Activated T-helper 1 cell treated with Interleukin-2 at 50 U/mL for 16 hours (primary cell): Measurements from ENCODE around the gene RABGAP1L.
"Not testable (repeated sequence)": the region's sequence is repeated elsewhere in the genome, so short reads cannot be mapped to it uniquely, and the experiment has no call there.

Source experiments
- DNase-seq: peaks from one replicate; pipeline ENCODE4 v3.0.0-alpha.2; 2020; ENCODE audit warnings: low read depth

RABGAP1L gene

DNA sequence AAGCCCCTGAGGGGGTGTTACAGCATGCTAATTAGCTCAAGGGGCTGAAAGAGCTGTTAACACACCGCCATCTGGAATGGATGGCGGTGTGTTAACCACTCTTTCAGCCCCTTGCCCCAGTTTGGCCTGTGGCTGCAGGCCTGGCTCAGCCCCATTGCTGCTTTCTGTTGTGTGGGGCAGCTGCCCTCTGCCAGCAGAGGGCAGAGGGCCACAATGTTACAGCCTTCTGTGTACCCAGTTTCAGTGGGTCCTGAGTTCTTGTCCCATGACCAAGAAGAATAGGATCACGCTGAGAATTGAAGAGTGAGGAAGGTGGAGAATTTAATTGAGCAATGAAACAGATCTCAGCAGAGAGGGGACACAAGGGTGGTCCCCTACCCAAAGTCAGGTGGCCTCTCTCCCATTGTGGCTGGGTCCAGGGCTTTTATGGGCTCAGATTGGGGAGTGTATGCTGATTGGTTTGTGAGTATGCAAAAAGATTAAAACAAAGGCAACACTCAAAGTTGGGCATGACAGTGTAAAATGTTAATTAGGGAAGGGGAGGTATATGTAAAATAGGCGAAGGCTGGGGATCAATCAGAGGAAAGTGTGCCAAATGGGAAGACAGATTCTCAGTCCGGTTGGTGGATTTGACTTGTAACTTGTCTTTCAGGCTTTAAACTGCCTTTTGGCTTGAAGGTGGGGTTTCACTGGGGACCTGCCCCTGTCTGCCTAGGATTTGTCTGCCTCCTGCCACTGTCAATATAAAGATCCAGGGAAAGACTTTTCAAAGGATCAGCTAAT lies 142.2 kb downstream of the RABGAP1L start:
- no peak for DNase-seq

GRCh38 chr1:174308604-174309003 lies 149.3 kb downstream of the RABGAP1L start:
- no peak for DNase-seq

GRCh38 chr1:174309490-174309889 lies 150.2 kb downstream of the RABGAP1L start:
- DNase-seq = no peak

- DNase-seq = no peak
Observed at GRCh38 chr1:174314433-174314832, 155.1 kb downstream of the RABGAP1L start.

DNA sequence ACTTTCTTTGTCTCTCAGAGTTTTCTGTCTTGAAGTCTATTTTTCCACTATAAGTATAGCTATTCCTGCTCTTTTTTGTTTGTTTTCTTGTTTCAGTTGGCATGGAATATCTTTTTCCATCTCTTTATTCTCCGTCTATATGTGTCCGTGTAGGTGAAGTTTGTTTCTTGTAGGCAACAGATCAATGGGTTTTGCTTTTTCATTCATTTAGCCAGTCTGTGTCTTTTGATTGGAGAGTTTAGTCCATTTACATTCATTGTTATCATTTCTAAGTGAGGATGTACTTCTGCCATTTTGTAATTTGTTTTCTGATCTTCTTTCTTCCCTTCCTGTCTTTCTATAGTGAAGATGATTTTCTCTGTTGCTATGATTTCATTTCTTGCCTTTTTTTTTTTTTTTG lies 155.9 kb downstream of the RABGAP1L start:
- DNase-seq = no peak

DNA sequence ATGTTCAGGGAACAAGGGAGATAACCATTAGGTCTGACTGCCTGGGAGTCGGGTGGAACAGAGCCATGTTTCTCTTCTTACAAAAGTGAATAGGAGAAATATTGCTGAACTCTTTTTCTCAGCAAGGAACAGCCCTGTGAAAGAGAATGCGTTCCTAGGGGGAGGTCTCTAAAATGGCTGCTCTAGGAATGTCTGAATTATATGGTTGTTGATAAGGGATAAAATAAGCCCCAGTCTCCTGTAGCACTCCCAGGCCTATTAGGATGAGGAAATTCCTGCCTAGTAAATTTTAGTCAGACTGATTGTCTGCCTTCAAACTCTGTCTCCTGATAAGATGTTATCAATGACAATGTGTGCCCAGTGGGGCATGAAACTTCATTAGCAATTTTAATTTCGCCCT lies 161.6 kb downstream of the RABGAP1L start:
- DNase-seq = not testable (repeated sequence)

- no peak for DNase-seq
Observed at GRCh38 chr1:174322202-174322862, 163.0 kb downstream of the RABGAP1L start.

DNA sequence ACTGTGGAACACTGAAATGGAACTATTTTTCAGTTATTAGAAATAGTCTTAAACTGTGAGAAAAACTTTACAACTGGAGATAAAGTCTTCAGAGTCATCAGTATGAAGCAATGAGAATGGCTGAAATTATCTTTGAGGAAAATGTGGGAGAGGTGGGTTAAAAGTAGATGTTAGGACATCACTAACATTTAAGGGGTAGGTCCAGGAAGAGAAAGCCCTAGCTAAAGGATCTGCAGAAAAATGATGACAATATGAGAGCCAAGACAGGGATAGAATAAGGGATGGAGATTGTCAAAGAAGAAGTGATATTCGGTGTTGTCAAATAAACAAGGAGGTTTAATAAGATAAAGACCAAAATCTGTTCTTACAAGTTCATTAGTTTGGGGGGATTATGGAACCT lies 165.2 kb downstream of the RABGAP1L start:
- DNase-seq = no peak

GRCh38 chr1:174324939-174325338 lies 165.6 kb downstream of the RABGAP1L start:
- no peak for DNase-seq

GRCh38 chr1:174326278-174326677 lies 167.0 kb downstream of the RABGAP1L start:
- no peak for DNase-seq

DNA sequence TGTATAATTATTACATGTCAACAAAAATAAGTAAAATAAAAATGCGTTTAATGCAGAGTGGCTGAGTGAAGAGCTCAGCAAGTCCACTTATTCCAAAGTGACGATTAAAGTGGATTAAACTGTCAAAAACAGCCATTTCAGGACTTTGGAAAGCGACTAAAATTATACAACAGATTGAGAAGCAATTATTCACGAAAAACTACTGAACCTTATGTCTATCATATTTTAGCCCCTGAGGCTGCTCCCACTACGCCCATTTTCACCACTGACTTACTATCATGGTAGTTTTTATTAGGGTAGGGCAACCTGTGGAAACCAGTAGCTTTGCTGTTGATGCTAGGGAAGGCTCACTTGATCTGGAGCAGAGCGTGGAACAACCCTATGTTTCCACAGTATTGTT lies 174.1 kb downstream of the RABGAP1L start:
- DNase-seq = no peak

DNA sequence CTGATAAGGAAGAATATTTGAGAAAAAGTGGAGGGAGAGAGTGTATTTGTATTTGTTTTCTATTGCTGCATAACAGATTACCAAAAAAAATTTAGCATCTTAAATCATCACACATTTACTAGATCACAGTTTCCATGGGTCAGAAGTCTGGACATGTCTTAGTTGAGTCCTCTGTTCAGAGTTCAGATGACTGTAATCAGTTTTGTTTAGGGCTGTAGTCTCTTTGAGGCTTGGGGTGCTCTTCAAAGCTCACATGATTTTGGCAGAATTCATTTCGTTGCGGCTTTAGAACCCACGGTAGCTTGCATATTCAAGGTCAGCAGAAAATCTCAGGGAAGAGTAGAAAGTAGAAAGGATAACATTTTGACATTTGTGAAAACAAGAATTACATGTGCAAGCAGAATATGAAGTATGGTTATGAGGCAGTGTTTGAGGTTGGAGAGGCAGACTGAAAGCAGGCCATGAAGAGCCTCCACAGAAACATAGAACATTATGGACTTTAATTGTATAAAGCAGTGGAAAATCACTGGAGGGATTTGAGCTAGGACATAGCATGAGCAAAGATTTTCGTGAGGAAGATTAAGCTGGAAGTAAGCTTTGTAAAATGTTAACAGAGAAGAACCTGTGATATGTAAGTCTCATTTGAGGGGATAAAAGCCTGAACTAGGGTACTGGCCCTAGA lies 177.8 kb downstream of the RABGAP1L start:
- no peak for DNase-seq

DNA sequence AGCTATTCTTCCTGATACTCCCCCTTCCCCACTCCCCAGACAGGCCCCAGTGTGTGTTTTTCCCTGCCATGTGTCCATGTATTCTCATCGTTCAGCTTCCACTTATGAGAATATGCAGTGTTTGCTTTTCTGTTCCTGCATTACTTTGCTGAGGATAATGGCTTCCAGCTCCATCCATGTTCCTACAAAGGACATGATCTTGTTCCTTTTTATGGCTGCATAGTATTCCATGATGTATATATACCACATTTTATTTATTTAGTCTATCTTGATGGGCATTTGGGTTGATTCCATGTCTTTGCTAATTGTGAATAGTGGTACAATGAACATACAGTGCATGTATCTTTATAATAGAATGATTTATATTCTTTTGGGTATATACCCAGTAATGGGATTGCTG lies 181.1 kb downstream of the RABGAP1L start:
- DNase-seq = not testable (repeated sequence)

DNA sequence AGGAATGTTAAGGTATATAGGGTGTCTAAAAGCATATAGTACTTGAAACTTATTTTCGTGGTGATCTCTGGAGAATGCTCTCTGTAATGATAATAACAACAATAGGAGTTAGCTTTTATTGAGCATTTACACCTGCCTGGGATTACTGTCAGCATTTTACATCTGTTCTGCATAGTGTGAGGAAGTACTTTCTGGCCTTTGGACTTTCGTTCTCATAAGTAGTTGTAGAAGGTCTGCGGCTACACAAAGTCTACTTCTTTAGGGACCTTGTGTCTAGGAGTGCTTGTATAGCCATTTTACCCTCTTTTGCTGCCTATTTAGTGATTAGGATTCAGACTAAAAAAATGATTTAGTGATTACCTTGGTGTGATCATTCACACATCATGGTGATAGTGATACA lies 184.8 kb downstream of the RABGAP1L start:
- no peak for DNase-seq

DNA sequence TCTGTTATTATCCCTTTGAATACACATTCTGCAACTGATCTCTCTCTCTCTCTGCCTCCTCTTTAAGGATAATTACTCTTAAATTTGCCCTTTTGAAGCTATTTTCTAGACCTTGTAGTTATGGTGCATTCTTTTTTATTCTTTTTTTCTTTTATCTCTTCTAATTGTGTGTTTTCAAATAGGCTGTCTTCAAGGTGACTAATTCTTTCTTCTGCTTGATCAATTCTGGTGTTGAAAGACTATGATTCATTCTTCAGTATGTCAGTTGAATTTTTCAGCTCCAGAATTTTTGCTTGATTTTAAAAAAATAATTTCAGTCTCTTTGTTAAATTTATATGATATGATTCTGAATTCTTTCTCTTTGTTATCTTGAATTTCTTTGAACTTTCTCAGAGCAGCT lies 192.8 kb downstream of the RABGAP1L start:
- DNase-seq = no peak

DNA sequence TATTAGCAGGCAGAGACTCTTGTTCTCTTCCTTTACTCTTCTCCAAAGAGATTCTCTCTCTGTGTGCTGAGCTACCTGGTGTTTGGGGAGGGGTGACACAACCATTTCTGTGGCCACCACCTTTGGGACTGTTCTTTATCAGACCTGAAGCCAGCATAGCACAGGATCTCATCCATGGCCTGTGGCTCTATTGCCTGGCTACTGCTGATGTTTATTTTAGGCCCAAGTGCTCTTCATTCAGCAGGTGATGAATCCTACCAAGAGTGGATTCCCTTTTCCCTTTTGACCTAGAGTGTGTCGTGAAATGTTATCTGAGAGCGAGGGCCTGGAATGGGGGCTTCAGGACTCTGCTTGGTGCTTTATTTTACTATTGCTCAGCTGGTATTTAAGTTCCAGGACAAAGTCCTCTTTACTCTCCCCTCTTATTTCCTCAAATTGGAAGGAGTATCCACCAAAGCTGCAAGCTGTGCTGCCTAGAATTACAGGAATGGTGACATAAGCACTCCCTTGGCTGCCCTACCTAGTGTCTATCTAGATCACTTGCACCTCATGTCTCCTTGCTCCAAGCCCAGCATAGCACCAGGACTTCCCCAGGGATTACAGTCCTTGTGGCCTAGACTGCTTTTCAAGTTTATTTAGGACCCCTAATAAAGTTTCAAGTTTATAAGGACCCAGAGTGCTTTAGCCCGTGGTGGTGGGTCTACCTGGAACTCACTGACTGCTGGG lies 193.7 kb downstream of the RABGAP1L start:
- DNase-seq = no peak

DNA sequence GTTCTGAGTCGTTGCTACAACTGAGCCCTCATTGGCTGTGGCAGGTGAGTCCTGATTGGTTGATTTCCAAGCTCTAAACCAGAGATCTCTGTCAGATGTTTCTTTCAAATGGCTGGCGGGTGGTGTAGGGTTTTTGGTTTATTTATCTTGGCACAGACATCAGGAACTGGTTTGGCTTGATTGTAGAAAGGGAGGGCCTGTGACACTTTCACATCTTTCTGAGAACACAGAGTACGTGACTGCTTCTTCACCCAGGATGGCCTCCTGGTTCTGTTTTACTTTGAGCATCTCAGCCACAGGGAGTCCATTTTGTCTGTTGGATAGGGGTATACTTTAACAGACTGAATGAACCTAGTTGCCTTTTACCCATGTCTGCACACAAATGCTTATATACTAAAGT lies 199.0 kb downstream of the RABGAP1L start:
- DNase-seq = no peak

GRCh38 chr1:174358786-174359453 lies 199.6 kb downstream of the RABGAP1L start:
- no peak for DNase-seq

- DNase-seq = no peak
Observed at GRCh38 chr1:174359454-174359805, 200.1 kb downstream of the RABGAP1L start.

DNA sequence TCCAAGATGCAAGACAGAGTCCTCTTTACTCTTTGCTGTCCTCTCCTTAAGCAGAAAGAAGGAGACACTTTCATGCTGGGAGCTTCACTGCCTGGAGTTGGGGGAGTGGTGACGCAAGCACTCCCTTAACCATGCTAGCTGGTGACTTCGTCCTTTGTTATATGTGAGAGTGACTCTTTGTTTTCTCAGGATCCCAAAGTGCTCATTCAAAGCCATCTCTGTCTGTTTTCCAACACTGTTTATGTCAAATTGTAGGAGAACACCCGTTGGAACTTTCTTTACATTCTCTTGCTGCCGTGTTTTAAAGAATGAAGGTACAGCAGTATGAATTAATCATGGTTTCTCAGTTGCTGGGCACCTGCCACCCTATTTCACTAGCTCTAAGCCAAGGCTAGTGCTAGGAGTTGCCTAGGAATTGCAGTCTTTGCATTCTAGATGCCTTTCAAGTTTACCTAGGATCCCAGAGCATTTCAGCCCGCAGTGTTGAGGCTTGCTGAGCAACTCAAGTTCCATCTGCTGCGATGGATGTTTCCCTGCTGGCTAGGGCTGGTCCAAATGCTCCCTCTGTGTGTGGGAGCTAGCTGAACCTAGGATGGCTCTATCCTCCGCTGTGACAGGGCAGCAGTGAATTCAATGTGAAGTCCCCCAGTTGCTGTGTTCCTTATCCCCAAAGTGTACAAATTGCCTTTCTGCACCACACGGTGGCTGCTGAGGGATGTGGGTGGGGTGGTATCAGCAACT lies 205.8 kb downstream of the RABGAP1L start:
- no peak for DNase-seq

DNA sequence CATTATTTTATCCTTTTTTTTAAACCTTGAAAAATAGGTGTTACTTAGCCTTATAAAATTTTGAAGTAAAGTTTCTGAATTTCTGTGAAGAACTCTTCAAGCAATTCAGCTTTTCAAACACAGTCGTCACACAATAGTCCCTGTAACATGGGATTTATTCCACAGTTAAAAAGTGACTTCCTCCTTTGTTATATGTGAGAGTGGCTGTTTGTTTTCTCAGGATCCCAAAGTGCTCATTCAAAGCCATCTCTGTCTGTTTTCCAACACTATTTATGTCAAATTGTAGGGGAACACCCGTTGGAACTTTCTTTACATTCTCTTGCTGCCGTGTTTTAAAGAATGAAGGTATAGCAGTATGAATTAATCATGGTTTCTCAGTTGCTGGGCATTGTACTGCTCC lies 207.6 kb downstream of the RABGAP1L start:
- DNase-seq = no peak
